NAMALWA (cell line): ENCODE data around the gene MARCHF10.
"Not testable (repeated sequence)": the region's sequence is repeated elsewhere in the genome, so short reads cannot be mapped to it uniquely, and the experiment has no call there.

Source experiments
- DNase-seq: peaks from one replicate; pipeline ENCODE4 v3.0.0-alpha.2; 2015; ENCODE audit warnings: low spot score

Gene MARCHF10, protein sequence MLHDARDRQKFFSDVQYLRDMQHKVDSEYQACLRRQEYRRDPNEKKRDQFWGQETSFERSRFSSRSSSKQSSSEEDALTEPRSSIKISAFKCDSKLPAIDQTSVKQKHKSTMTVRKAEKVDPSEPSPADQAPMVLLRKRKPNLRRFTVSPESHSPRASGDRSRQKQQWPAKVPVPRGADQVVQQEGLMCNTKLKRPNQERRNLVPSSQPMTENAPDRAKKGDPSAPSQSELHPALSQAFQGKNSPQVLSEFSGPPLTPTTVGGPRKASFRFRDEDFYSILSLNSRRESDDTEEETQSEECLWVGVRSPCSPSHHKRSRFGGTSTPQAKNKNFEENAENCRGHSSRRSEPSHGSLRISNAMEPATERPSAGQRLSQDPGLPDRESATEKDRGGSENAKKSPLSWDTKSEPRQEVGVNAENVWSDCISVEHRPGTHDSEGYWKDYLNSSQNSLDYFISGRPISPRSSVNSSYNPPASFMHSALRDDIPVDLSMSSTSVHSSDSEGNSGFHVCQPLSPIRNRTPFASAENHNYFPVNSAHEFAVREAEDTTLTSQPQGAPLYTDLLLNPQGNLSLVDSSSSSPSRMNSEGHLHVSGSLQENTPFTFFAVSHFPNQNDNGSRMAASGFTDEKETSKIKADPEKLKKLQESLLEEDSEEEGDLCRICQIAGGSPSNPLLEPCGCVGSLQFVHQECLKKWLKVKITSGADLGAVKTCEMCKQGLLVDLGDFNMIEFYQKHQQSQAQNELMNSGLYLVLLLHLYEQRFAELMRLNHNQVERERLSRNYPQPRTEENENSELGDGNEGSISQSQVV

DNA sequence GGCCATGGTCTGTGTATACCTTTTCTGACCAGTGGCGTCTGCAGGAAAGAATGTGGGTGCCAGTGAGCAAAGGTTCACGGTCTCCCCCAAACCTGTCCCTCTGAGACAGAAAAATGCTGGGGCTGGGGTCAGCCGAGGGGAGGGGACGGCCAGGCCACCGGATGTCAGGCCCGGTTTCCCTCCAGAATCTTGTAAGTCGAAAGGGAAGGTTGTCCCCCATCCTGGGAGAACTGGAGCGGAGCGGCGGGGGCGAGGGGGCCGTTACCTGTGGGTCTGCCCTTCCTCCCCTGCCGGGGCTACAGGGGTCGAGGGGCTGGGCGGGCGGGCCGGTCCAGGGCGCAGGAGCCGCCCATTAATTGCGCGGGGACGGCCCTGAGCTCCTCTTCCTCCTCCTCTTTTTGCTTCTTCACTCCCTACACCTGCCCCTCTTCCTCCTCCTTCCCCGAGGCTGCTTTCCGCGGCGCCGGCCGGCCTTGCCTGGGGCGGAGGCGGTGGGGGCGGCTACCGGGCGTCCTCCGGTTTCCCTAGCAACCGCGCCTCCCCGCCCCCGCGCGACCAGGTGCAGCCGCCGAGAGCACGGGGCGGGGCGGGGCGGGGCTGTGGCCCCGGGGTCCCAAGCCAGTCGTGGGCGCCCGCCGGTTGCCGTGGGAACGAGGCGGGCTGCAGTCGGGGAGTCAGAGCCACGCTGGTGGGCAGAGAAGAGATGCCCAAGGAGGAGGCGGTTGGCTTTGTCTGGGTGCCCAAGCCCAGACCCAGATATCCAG is at the start of gene MARCHF10:
Gene MARCHF10, minus strand, starts transcription at position 503 of the 764 bp plus-strand sequence. CDS start 6,579 bp downstream, outside the sequence.
- DNase-seq: no peak

DNA sequence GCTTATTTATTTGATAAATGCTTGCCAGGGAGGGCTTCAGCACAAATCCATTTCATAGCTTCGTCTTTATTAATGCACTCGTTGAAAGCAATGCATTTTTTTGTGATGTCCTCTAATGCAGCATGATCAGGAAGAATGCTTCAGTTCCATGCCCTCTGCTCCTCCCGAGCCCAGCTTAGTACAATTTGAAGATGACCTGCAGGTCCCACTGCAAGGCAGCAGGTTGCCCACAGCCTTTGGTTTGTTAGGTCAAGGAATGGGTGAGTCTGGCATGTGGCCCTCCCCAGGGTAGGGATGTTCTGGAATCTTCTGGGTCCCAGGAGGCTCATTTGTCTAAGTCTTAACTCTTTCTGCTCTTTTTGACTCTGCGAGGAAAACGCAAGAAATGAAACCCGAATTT is 49.4 kb upstream of the MARCHF10 start:
- DNase-seq: no peak

DNA sequence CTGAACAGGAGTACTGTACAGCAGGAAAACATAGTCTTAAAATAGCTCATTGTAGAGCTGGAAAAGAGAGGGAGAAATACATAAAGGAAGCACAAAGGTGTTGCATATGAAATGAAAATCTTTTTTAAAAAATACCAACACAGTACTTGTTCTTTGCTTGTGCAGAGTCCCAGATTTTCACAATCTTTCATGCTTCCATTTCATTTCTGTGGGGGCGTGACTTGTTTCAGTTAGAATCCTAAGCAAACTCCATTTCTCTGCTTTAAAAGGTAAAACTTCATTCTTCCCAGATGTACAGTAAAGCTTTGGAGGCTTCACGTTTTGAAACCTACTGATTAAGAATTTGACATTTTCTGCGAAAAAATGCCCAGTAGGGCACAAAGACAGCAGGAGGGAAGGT is 48.5 kb upstream of the MARCHF10 start:
- DNase-seq: no peak

DNA sequence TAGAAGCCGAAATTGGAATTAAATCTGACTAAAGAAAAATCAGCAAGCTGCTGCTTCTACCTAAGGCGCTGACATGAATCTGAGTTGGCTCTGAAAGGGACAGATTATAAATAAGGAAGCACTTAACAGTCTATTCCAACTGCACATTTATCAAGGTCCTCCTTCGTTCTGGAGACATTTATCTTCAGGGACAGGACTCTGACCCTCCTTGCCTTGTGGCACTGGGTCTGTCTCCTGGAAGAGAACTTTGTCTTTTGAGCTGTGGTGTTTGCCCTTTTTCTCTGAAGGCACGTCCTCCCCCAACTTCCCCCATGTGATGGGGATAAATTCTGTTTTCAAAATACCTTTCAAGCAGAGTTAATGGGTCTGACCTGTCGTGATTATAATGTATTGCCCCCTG is 47.0 kb upstream of the MARCHF10 start:
- DNase-seq: no peak

DNA sequence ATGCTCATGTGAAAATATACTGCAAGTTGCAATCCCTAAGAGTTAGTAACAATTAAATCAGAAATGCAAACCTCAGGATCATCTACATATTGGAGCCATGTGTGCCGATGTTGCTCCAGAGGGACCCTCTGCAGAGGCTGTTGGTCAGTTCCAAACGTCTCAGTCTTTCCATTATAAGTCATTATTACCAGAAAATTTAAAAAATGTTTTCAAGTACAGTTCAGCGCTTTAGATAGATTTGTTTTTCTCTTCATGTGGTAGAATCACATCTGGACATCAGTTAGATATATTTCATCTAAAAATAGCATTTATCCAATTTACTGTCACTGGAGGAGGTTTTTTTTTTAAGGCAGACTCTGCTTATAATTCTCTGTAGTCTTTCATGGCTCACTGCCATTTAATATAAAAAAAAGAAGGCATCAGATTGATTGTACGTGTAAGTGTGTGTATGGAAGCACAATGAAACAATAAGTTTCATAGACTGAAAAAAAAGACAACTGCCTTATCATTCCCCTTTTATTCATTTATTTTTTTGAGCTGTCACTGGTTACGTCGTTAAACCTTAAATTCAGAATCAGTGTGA is 46.1 kb upstream of the MARCHF10 start:
- DNase-seq: no peak

DNA sequence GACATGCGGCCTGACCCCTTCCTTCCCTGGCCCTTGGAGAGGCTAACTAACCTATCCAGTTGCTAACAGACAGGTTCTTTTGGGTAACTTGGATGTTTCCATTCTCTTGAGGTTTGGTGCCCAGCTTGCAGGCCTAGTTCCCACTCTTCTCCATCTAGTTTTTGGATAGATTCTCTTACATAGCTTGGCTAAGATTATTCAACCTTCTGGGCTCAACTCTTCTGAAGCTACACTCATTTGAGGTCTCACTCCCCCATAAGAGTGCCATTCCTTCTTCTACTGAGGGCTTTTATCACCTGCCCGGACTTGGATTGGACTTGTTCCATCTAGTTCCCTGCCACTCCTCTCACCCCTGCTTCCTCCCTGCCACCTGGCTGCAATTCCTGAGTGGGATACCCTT is 44.1 kb upstream of the MARCHF10 start:
- no peak for DNase-seq

DNA sequence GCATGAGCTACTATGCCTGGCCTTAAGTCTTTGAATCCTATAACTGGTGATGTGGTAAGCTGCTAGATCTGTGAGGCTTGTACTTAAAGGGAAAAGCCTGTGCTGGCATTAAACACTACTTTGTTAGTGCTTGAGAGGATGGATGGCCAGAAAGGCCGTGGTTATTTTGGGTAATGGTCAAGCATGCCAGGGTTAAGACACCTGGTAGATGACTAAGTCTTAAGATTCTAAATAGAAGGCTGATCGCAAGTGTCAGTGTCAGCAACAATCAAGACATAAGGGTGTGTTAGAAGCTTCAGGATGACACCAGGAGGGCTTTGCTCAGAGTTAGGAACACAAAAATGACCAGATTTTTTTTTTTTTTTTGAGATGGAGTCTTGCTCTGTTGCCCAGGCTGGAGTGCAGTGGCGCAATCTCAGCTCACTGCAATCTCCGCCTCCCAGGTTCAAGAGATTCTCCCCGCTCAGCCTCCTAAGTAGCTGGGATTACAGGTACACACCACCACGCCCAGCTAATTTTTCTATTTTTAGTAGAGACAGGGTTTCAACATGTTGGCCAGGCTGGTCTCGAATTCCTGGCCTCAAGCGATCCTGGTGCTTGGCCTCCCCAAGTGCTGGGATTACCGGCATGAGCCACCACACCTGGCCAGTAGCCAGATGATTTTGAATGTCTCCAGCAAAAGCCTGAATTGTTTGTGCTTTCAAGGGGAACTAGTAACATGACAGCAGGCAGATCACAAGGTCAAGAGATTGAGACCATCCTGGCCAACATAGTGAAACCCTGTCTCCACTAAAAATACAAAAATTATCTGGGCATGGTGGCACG is 41.7 kb upstream of the MARCHF10 start:
- not testable (repeated sequence) for DNase-seq

DNA sequence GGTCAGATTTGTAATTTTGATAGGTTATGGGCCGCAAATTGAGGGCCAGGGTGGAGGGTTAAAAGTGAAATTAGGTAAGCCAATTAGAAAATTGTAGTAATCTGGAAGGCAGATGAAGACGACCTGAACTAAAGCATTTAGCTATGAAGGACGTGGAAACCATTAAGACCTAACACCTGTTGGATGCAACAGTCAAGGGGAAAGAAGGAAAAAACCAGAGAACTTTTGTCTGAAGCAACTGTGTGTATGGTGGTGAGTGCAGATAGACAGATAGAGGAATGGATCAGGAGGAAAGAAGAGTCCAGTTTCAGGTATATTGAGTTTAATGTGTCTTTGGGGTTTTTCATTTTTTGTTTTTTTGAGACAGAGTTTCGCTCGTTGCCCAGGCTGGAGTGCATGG is 40.2 kb upstream of the MARCHF10 start:
- DNase-seq: no peak

DNA sequence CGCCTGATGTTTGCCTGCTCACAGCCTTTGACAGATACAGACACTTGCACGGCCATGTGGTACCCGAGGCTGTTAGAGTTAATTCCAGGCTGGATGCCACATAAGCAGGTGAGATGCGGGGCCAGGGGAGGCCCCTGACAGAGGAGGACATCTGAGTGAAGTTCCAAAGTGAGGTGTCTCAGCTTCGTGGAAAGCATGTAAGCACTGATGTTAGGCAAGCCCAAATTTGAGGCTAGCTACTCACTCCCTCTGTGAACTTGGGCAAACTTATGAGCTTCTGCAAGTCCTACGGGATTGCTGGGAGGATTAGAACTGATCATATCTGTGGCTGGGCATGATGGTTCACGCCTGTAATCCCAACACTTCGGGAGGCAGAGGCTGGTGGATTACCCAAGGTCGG is 39.3 kb upstream of the MARCHF10 start:
- no peak for DNase-seq

DNA sequence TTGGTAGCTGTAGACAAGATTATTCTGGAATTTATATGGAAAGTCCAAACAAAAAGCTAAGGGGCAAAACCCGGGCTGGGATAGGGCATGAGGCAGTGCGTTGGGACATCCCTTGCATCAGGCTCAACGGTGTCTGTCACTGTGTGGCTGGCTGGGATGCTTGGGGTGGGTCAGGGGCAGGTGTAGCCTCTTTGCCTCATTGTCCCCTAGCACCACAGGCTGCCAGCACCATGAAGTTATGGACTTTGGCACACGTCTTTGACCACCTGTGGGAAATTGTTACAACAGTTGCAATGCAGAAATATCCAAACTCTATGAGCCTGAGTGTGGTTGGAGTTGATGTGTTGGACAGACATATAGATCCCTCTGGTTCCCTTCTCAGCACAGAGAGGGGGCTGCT is 32.8 kb upstream of the MARCHF10 start:
- DNase-seq: no peak

DNA sequence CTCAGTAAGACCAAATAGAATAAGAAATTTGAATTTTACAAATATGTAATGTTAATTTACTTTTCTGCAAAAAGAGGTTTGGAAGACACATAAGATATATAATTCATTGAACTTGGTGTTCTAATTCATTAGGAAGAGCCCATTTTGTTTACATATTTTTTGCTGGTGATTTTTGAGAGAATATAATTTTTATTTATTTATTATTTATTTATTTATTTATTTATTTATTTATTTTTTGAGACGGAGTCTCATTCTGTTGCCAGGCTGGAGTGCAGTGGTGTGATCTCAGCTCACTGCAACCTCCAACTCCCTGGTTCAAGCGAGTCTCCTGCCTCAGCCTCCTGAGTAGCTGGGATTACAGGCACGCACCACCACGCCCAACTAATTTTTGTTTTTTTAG is 25.7 kb upstream of the MARCHF10 start:
- not testable (repeated sequence) for DNase-seq

DNA sequence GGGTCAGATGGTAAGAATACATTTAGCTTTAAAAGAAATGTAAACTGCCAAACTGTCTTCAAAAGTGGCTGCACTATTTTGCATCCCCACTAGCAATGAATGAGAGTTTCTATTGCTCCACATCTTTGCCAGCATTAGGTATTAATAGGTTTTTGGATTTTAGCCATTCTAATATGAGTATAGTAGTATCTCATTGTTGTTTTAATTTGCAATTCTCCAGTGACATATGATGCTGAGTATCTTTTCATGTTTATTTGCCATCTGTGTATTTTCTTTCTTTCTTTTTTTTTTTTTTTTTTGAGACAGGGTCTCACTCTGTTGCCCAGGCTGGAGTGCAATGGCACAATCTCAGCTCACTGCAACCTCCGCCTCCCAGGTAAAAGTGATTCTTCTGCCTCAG is 24.3 kb upstream of the MARCHF10 start:
- DNase-seq: no peak

DNA sequence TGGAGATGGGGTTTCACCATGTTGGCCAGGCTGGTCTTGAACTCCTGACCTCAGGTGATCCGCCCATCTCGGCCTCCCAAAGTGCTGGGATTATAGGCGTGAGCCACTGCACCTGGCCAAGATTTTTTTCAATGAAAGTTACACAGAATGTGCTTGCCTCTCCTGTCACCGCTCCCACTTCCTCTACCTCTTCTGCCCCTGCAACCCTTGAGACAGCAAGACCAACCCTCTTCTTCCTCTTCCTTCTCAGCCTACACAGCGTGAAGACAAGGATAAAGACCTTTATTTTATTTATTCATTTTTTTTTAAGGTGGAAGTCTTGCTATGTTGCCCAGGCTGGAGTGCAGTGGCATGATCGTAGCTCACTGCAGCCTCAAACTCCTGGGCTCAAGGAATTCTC is 23.0 kb upstream of the MARCHF10 start:
- not testable (repeated sequence) for DNase-seq

DNA sequence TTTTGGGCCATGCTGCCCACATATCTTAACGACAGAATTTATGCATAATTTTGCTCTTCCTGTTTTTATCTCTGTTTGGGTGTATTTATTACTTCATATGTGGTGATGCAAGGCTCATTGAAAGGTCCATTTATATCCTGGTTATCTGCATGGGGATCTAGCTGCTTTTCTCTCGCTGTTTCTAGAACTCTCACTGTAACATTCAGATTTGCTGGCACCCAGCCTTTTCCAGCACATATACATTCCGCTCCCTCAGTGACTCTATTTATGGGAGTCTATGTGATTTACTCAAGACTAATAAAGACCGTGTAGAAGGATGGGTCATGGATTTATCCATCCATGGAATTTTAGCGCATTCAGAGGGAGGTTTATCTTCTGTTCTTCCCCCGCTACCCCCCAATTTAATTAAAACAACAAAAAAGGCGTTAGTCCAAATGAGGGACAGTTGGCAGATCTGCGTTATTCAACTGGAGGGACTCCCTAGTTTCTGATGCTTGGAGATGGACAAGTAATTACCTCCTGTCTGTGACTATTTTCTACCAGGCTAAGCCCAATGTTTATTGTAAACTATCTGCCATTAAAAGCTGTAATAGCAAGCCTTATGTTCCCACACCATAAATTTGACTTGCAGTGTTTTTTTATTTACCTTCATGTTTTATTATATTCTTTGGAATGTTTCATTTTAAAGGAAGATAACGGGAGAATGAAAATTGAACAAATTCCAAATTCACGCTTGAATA is 19.8 kb upstream of the MARCHF10 start:
- peak; percentile 30 for DNase-seq

DNA sequence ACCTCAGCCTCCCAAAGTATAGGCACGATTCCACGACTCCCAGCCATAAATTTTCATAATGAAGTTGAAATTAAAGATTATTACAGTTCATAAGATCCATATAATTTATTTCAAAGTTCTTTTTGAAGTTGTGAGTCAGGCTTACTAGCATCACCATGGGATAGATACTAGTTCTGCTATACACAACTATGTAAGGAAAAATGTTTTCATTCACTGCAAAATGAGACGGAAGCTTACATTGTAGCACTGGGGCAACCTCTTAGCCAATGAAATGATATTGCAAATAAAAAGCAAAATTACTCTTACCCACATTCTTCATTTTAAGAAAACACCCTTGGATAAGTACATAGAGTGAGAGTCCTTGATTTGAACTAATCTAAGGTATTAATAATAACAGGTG is 18.8 kb upstream of the MARCHF10 start:
- no peak for DNase-seq

DNA sequence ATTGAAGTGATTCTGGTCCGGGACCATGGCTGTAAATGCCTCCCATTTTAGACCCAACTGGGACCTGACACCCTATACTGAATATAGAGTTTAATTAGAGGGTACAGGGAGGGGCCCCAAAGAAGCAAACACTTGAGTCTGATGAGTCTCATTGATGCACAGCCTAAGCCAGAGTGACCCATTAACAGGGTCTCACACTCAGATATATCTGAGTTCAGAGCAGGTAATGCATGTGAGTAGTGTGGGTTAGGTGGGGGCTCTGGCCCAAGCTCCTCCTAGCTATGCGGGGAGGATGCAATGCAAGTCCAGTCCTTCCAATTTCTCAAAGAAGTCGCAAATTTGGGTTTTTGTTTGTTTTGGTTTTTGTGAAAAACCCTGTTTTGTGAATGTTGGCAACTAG is 17.1 kb upstream of the MARCHF10 start:
- no peak for DNase-seq

DNA sequence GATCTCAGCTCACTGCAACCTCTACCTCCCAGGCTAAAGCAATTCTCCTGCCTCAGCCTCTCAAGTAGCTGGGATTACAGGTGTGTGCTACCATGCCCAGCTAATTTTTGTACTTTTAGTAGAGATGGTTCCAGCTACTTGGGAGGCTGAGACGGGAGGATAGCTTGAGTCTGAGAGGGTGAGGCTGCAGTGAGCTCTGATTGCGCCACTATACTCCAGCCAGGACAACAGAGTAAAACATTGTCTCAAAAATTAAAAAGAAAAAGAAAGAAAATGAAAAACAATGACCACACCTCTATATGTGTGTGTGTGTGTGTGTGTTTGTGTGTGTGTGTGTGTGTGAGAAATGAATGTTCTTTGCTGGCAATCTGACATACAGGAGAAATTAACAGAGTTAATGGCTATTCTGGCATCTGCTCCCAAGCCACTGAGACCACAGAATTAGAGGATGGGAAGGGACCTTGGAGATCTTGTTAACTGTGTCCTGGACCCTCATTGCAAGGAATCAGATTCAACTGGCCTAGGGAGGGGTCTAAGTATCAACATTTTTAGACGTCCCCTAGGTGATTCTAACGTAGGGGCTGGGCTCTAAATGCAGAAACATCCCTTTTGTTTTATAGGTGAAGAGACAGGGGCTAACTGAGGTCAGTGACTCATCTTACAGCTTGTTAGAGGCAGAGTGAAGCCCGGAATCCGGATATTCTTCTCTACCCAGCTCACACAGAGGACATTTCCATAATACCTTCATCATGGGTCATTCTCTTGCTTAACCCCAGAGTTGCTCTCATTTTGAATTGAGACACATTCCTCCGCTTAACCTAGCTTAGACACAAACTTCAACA is 16.4 kb upstream of the MARCHF10 start:
- DNase-seq: no peak

DNA sequence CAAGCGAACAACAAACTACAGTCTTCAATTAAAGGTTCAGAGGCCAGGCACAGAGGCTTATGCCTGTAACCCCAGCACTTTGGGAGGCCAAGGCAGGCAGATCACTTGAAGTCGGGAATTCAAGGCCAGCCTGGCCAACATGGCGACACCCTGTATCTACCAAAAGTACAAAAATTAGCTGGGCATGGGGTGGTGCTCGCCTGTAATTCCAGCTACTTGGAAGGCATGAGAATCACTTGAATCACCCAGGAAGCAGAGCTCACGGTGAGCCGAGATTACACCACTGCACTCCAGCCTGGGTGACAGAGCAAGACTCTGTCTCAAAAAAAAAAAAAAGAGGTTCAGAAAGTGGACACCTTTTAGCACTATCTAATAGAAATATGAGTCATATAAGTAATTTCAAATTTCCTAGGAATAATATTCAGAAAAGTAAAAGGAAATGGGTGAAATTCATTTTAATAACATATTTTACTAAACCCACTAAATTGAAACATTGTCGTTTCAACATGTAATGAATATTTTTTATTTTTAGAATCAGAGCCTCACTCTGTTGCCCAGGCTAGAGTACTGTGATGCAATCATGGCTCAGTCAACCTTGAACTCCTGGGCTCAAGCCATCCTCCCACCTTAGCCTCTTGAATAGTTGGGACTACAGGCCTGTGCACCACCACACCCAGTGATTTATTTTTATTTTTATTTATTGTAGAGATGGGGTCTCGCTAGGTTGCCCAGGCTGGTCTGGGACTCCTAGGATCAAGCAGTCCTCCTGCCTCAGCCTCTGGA is 15.2 kb upstream of the MARCHF10 start:
- no peak for DNase-seq
